Non-pigmented ciliary epithelial cell (primary cell): ENCODE results near the gene PSMD14.

ENCODE experiments used
- DNase-seq: peaks from one replicate; pipeline ENCODE4 v3.0.0-alpha.2; 2010; ENCODE audit warnings: low read depth

Gene PSMD14

DNA sequence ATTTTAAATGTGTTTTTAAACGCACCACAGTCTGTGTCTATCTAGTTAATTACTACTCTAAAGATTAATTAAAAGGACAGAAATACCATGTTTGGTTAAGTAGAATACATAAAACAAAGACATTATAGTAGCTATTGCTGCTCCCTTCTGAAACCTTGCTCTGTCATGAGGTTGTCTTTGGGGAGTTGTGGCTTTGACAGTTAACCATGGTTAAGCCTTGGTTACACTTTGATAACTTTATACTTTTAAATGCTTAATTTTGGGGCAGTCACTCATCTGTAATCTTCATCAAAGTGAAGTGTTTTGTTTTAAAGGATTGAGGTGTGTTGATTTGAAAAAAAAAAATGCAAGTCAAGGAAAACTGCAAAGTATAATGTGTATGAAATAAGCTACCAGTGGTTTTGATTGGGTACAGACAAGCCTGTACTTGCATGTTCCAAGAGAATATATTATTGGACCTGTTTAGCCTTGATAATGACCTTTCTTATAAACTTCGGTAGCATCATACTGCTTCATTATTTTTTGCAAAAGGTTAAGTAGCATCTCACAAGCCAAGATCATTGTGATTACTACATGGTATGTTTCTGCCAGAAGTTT lies 78.1 kb downstream of the PSMD14 start:
- no peak for DNase-seq

DNA sequence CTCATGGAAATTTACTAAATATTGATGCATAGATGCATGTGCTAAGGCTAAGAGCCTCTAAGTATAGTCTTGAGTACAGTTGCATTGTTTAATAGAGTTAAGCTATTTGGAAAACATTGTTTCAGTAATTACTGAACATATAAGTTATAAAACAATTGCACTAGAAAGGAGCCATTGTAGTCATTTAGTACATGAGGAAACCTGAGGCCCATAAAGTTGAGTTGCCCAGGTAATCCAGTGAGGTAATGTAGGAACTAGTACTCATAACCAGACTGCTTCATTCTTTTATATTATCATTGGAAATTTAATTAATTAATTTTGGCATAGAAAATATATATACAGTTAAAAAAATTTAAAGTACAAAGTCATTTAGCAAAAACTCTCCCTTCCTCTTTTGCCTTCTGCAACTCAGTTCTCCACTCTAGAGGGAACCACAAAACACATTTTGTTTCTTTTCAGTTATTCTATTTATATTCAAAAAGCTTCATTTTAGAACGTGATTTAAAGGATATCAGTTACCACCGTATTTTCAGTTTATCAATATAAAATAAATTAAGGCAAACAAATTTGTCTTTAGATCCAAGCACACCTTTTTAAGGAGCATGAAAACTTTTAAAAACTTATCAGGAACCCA lies 80.0 kb downstream of the PSMD14 start:
- no peak for DNase-seq

DNA sequence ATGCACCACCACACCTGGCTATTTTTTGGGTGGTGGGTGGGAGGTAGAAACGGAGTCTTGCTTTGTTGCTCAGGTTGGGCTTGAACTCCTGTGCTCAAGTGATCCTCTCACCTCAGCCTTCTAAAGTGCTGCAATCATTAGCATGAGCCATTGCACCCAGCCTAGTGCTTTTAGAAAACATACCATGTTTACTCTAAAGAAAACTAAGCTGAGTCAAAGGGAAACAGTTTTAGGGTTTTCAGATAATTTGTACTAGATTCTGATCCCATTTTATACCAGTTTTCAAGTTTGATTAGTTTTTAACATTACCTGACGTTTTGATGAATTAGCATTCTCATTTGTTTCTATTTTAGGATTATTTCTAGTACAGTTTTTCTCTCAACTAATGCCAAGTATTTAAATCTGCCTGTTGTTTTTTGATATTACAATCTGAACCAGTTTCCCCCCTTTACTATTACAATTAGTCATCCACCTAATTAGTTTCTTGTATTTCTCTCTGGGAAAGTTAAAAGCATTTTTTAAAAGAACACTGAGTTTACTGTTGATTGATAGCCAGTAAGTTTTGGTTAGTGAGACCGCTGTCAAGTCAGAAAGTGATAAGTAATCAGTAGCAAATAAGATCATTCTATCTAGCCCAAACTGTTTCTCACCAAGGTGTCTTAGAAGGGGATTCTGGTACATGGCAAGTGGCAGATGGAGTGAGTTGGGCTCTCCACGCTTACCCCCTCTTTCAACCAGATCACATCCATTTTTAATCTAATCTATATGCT lies 83.7 kb downstream of the PSMD14 start:
- DNase-seq = no peak

DNA sequence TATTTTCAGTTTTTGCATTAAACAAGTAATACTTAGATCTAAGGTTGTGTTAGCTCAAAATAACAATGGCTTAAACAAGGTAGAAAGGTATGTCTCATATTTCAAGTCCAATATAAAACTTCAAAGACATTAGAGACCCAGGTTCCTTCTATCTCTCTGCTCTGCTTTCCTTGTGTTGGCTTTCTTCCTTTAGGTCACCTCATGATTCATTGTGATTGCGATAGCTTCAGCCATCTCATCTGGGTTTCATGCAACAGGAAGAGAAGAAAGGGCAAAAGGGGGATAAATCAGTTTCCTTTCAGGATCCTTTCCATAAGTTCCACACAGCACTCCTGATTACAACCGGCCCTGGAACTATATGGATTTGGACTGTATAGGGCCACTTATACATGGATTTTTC lies 91.9 kb downstream of the PSMD14 start:
- DNase-seq = no peak

DNA sequence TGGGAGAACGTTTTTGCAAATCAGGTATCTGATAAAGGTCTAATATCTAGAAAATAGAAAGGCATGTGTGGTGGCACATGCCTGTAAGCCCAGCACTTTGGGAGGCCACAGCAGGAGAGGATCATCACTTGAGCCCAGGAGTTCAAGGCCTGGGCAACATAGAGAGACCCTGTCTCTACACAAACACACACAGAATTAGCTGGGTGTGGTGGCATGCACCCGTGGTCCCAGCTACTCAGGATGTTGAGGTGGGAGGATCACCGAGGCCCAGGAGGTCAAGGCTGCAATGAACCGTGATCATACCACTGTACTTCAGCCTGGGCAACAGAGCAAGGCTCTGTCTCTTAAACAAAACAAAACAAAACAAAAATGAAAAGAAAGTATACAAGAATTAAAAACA lies 94.1 kb downstream of the PSMD14 start:
- no peak for DNase-seq

DNA sequence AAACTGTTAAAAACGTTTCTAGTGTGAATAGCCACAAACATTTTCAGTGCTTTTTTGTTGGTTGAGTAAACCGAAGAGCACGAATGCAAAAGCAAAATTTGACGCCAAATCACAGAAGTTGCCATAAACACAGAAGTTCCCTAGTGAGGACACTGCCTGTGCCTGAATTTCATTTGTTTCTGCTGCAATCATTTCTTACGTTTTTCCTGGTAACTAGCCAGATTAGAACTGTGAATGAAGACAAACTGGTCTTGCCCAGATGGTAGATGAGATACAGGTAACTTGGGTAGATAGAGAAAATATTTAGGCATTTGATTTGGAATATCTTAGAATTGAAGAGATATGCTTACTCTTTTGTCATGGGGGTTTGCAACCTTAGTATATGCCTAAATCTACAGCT lies 98.1 kb downstream of the PSMD14 start:
- DNase-seq = no peak

DNA sequence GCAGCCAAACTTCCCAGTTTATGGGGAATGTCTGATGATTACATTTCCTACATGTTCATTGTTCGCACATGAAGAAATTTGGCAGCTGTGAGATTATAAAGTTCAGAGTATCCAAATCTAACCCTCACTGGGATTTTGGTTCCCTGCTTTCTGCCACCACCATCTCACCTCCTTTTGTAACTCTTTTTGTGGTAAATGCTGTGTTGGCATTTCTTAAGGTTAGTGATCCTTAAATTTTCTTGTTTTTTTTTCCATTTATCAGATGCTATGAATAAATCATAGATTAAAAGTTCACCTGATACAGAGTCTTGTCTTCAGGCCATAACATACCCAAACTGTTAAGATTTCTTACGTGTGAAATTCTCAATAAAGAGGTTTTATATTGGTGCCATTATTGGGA lies 99.4 kb downstream of the PSMD14 start:
- DNase-seq = no peak

DNA sequence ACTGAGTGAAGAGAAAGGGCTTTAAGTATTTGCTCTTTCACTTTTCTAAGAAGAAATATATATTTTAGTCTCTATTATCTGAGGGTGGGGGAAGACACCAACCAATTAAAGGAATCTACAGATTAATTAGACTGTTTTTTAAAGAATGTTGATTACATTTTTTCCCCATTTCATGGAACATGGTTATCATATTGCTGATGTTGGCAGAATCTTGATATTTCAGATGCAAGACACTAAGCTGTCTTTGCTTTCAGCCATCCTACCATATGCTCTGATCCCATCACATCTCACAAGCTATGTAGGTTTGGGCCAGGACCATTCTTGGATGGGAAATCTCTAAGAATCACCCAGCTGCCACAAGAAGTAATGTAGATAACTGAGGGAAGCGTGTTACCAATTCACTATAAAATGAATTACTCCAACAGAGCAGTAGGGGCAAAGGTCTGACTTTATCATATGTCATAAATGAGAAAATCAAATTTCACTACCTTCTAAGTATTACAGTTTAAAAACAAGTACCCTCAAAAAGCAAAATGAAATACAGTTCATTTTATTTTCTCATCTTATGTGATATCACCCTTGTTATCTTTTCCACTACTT lies 101.2 kb downstream of the PSMD14 start:
- no peak for DNase-seq

DNA sequence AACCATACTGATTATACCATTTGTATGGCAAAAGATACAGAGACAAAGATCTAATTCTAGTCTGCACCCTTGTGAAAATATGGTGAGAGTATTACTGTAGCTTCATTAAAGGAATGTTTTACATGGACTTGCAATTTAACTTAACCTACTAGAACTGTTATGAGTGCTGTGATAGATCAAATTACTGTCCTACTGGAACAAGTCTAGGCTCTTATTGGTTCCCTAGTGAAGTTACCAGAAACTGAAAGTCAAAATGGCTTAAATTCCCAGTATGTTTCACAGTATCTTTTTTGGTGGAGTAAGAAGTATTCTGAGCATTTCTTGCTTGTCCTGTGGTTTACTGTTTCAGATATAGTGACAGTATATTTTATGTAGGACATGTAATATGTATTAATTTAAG lies 104.1 kb downstream of the PSMD14 start:
- DNase-seq = no peak

DNA sequence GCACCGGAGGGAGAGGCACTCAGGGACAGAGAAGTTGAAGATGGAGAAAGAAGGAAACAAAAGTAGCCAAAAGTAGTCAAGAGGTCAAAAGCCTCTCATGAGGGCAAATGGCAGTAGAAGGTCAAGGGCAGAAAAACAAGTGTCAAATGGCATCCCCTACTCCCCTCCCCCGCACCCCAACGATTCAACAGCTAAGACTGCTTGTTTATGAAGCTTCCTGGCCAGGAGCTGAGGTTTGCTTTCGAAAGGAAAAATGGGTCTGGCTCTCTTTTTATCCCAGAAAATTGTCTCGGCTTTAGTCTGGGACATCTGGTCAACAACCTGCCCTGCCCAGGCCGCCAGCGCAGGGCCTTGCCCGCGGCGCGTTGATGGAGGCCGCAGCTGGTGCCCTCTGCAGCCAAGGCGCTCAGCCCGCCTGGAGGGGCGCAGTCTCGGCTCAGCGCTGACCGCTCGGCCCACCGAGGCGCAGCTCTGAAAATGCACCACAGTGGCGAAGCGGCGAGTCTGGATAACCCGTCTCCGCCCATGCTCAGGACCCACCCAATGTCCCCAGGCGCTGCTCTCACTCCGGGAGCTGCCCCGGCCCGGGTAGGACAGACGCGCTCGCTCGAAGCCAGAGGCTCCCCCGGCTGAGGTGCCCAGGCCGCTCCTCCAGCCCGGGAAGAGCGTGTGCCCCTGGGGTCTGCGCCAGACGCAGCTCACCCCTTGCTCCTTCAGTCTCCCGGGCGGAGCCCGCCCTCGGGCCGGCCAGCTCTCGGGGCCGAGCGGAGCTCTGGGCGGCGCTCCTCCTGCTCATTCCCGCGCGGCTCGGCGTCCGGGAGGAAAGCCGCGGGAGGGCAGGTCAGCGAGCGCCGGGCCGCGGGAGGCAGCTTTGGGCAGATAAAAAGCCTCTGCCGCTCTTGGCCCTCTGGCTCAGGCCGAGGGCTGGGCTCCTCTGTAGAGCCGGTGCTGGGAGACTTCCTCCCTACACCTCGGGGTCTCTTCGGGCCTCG lies 106.1 kb downstream of the PSMD14 start:
- DNase-seq = no peak

DNA sequence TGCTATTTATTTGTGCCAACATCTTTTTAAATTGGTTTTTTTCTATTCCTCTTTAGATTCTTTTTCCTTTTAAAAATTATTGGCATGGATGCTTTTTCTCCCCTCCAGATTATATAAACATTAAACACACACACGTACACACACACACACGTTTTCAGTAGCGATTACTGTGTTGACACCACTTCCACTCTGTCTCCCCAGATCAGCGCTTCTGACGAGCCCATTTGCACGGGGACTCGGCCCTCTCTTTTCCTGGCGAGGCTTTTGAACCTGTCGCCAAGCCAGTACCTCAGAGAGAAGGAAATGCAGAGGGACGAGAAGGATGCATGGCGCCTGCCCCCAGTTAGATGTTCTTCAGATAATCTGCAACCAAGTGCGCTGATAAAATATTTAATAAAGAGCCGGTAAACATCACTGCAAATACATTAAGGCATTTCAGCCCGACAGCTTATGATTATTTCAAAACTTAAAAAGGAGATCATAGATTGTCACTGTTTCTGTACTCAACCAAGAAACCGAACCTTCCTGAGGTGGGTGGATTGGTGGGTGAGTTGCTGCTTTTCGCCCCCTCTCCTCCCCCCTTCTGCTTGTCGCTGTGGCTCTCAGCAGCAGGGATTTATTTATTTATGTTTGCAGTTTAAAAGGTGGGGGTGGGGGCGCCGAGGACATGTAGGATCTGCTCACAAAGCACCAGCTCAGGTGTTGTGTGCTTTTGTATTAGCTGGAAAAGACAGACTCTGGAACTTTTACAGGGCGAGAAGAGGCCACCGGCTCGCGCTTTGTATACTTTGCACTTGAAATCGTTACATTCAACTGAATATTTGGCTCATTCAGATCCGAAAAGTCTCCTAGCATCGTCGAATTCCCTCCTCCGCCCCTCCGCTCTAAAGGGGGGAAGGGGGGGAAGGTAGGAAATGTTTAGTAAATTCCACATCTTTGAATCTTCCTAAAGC lies 107.1 kb downstream of the PSMD14 start:
- DNase-seq = no peak

DNA sequence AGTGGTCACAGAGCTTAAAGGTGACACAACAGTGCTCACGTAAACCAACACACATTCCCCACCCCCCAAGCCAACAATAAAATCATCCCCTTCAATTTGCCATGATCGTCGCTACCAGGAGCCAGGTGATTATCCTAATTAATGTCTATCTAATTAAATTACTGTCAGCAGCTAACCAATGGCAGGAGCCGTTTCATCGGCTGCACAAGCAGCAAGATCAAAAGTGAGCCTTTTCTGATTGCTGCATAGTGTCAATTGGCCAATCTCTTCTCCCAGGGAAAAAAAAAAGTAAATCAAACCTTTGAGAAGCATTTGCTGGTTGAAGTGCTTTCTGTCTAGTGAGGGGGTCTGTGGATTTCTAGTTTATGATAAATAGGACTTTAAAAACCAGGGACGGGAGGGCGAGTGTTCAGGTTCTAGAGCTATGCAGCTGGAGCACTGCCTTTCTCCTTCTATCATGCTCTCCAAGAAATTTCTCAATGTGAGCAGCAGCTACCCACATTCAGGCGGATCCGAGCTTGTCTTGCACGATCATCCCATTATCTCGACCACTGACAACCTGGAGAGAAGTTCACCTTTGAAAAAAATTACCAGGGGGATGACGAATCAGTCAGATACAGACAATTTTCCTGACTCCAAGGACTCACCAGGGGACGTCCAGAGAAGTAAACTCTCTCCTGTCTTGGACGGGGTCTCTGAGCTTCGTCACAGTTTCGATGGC lies 107.9 kb downstream of the PSMD14 start, which contains the start of gene TBR1:
Gene TBR1 (plus strand): TSS at position 311 of the 721 bp plus-strand sequence. CDS start 114 bp downstream, at position 425.
- no peak for DNase-seq

DNA sequence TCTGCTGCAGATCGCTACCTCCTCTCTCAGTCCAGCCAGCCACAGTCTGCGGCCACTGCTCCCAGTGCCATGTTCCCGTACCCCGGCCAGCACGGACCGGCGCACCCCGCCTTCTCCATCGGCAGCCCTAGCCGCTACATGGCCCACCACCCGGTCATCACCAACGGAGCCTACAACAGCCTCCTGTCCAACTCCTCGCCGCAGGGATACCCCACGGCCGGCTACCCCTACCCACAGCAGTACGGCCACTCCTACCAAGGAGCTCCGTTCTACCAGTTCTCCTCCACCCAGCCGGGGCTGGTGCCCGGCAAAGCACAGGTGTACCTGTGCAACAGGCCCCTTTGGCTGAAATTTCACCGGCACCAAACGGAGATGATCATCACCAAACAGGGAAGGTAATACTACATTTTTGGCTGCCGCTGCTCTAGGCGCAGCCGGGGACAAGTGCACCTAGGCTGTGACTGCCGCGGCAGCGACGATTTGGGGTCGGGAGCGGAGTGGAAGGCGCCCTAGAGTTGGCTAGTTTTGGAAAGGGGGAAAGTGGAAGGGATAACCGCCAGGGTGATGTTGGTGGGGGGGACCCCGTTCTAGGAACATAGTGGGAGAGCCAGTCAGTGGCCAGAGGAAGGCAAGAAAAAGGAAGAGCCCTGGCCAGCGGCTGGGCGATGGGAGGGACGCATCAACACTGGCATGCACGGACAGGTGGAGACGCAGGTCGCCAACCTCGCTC lies 108.6 kb downstream of the PSMD14 start:
- DNase-seq = no peak

DNA sequence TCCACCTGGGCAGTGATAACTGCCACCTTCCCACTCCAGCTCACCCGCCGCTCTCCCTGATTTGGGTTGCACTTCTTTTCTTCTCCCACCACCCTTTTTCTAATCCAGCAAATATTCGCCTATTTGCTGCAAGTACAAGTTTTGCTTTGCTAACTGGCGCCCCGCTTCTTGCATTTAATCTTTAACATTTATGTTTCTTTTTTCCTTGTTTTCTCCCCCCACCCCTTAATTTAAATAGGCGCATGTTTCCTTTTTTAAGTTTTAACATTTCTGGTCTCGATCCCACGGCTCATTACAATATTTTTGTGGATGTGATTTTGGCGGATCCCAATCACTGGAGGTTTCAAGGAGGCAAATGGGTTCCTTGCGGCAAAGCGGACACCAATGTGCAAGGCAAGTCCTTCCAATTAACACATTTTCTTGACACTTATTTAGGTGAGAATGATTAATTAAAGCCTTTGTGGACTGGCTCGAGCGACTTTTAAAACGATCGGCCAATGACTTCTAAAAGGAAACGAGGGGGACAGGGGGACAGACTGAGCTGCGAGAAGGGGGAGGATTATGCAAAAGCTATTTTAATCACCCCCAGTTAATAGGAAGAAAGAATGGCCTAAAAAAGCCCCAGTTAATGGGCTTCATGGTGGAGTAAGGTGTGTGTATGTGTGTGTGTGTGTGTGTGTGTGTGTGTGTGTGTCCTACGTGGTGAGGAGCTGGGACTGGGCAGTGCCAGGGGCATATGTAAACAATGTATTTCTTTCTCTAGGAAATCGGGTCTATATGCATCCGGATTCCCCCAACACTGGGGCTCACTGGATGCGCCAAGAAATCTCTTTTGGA lies 109.4 kb downstream of the PSMD14 start:
- DNase-seq = no peak

DNA sequence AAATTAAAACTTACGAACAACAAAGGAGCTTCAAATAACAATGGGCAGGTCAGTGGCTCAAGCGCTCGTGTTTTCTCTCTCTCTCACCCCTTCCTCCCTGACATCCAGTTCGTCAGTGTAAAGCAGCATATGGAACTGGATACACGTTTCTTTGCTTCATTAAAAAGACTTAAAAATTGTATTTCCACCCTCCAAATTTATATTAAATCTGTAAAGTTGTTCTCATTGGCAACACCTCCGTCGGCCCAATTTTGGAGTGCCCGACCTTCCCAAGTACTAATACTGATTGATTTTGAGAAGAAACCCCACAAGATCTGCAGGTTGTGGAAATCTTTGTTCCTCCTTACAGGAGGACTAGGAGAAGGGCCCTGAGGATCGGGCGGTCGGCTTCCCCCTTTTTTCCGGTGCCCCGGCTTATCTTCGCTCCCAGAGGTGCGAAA lies 110.1 kb downstream of the PSMD14 start:
- no peak for DNase-seq

DNA sequence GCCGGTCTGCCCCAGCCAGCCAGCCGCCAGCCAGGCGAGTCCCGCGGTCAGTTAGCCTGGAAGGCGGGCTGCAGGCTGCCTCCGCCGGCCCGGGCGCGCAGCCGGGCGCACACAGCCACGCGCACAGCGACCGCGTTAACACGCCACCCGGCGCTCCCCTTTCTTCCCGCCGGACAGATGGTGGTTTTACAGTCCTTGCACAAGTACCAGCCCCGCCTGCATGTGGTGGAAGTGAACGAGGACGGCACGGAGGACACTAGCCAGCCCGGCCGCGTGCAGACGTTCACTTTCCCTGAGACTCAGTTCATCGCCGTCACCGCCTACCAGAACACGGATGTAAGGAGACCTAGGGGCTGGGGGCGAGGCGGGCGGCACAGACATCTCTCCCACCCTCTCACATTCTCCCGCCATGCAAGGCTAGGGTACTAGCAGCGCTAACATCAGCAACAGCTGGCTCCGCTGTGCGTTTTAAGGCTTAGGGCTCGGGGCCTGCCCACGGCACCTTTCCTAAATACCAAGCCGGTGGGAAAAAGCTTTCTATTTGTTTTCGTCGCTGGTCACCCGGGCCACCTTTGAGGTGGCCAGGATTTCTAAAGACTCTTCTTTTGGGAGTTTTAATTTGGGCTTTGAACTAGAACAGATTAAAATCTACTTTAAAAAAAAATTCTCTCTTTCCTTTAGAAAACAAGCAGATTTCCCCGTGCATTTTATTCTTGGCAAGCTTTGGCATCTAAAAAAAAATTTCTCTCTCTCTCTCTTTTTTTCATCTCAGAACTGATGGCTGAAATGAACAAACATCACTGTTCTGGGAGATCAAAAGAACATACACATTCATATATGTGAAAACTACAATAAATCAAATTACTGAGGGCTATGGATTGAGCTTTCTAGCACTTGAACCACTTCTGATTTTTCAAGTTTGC lies 110.8 kb downstream of the PSMD14 start:
- no peak for DNase-seq

DNA sequence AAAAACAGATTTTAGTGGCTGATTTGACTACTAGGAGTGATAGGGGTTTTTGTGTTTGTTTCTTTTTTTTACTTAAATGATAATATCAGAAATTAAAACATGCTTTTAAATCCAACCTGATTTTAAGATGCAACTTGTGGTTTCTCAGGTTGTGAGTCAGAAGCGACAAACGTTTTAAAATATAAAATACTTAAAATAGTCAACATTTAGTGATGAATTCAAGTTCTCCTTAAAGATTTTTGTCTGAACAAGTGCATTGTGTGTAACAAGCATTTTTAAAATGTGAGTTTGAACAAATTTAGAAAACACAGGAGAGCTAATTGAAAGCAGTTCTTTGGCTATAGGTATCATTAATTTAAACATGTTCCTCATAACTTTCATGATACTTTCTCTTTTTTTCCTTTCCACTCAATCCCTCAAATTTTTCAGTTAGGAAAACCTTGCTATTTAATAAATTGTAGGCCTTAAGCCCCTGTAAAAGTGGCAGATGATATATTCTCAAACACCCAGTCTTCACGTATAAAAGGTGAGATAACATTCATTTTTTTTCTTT lies 111.5 kb downstream of the PSMD14 start:
- DNase-seq = no peak
